Measurements from ENCODE around the gene LLGL2. TPM values are rescaled to one million over a fixed set of nuclear protein-coding genes. Genes with fewer than 3 reads are reported as not detected.

The LLGL2 gene
- total RNA-seq, 1 experiment from 2014 or later: 165 TPM

DNA sequence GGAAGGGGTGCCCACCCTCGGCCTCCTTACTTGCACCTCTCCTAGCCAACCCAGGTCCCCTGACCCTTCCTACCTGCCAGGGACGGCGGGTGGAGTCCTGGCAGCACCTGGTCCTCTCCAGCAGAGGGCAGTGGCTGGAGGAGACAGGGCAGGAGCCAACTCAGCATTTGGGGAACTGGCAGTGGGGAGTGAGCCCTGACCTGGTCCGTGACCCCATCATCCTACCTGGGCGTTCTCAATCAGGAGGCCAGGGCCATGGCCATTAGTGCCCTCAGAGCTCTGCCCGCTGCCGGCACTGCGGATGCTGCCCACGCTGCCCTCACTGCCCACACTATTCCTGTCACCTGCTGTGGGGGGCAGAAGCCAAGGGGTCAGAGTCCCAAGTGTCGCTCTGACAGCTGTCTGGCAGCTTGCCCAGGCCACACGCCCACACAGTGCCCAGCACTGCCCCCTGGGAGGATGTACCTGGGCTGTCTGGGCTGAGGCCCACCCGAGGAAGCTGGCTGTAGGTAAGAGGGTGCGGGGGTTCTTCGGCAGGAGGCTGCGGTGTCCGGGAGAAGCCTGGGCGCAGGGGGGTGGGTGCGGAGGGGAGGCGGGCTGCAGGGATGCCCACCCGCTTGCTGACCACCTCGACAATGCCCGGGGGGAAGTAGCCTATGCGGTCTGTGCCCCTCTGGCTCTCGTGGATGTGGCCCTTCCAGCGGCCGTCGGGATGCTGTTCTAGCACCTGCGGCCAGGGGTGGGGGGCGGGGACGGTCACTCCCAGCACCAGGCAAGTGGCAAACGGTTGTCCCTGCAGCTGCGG is 20.9 kb upstream of the LLGL2 start:
- H3K36me3 Mint-ChIP-seq (ENCODE audit: insufficient read depth, unreplicated experiment): peaks cover 64% of the 10 kb centered on the region
- no peaks in the 10 kb centered on the region for H3K27me3 Mint-ChIP-seq (ENCODE audit: insufficient read depth, unreplicated experiment)
- TF ChIP-seq, protein P1, sequence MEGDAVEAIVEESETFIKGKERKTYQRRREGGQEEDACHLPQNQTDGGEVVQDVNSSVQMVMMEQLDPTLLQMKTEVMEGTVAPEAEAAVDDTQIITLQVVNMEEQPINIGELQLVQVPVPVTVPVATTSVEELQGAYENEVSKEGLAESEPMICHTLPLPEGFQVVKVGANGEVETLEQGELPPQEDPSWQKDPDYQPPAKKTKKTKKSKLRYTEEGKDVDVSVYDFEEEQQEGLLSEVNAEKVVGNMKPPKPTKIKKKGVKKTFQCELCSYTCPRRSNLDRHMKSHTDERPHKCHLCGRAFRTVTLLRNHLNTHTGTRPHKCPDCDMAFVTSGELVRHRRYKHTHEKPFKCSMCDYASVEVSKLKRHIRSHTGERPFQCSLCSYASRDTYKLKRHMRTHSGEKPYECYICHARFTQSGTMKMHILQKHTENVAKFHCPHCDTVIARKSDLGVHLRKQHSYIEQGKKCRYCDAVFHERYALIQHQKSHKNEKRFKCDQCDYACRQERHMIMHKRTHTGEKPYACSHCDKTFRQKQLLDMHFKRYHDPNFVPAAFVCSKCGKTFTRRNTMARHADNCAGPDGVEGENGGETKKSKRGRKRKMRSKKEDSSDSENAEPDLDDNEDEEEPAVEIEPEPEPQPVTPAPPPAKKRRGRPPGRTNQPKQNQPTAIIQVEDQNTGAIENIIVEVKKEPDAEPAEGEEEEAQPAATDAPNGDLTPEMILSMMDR (IDR thresholded peaks at IDR 0.05; ENCODE audit: insufficient read depth in 1 of 2, low read depth in 1 of 2, low read length in 1 of 2, severe bottlenecking in 1 of 2, unreplicated experiment in 1 of 2): peak; percentile 73 to 89
- Histone ChIP-seq H3K27me3 (replicated peaks; ENCODE audit: control insufficient read depth, insufficient read depth, low read length) (no peaks in the 10 kb centered on the region), H3K36me3 (ENCODE audit: control insufficient read depth, insufficient read depth, low read length) (peaks cover 1% of the 10 kb centered on the region; the same call in 1 of the 2 replicates), H3K4me1 (peaks cover 4% of the 10 kb centered on the region; the same call in 1 of the 2 replicates), H3K9me3 (no peaks in the 10 kb centered on the region), H3K4me3 (ENCODE audit: low read depth, low read length) (no peak overlapping the region)
- intact Hi-C loops (cut with micrococcal nuclease; ENCODE audit: unreplicated experiment): loop anchor here (1.0 kb wide), 1 partner anchor 78 kb away; no protein-coding TSS in a partner anchor
- H3K4me3 Mint-ChIP-seq (ENCODE audit: unreplicated experiment): no peak overlapping the region
- H3K27ac Mint-ChIP-seq (ENCODE audit: unreplicated experiment): peak overlapping the region; percentile 15
- no TSS peak for BruUV-seq (replicated peaks)
- CTCF ChIA-PET: interaction anchor here (0.6 to 2.1 kb wide), 5 partner anchors 12 to 141 kb away, joined by 3 to 7 read pairs (median 5); partner anchors contain the start of gene TSEN54
- peaks cover 9% of the 10 kb centered on the region for H3K4me1 Mint-ChIP-seq (ENCODE audit: low read depth, unreplicated experiment)
- DNase-seq: peak; percentile 66 to 70
- POLR2A ChIA-PET: no interaction called here
- H3K9me3 Mint-ChIP-seq (ENCODE audit: unreplicated experiment): no peaks in the 10 kb centered on the region

DNA sequence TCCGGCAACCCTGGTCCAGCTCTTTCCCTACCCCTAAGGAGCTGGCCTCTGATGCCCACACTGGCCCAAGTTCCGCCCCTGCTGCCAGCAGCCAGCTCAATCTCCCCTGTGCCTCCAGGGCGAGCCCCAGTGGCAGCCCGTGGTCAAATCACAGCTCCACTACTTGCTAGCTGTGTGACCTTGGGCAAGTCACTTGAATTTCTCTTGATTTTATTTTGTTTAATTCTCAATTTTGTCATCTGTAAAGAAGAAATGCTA is 20.4 kb upstream of the LLGL2 start:
- Mint-ChIP-seq H3K4me1 (ENCODE audit: low read depth, unreplicated experiment) (peaks cover 9% of the 10 kb centered on the region), H3K27me3 (ENCODE audit: insufficient read depth, unreplicated experiment) (no peaks in the 10 kb centered on the region), H3K27ac (ENCODE audit: unreplicated experiment) (peak overlapping the region; percentile 15), H3K4me3 (ENCODE audit: unreplicated experiment) (no peak overlapping the region), H3K36me3 (ENCODE audit: insufficient read depth, unreplicated experiment) (peaks cover 62% of the 10 kb centered on the region), H3K9me3 (ENCODE audit: unreplicated experiment) (no peaks in the 10 kb centered on the region)
- Histone ChIP-seq H3K27me3 (replicated peaks; ENCODE audit: control insufficient read depth, insufficient read depth, low read length) (no peaks in the 10 kb centered on the region), H3K4me1 (peaks cover 4% of the 10 kb centered on the region; the same call in 1 of the 2 replicates), H3K9me3 (no peaks in the 10 kb centered on the region), H3K36me3 (ENCODE audit: control insufficient read depth, insufficient read depth, low read length) (peaks cover 1% of the 10 kb centered on the region; the same call in 1 of the 2 replicates), H3K4me3 (ENCODE audit: low read depth, low read length) (no peak overlapping the region)
- TF ChIP-seq, protein P1 (IDR thresholded peaks at IDR 0.05; ENCODE audit: insufficient read depth in 1 of 2, low read depth in 1 of 2, low read length in 1 of 2, severe bottlenecking in 1 of 2, unreplicated experiment in 1 of 2): no peak
- intact Hi-C loops (cut with micrococcal nuclease; ENCODE audit: unreplicated experiment): no loop called here
- DNase-seq: no peak
- no TSS peak for BruUV-seq (replicated peaks)
- ChIA-PET CTCF (interaction anchor here (2.1 kb wide), 1 partner anchor 11 kb away, joined by 7 read pairs; the partner anchor contains the start of gene TSEN54), POLR2A (no interaction called here)

DNA sequence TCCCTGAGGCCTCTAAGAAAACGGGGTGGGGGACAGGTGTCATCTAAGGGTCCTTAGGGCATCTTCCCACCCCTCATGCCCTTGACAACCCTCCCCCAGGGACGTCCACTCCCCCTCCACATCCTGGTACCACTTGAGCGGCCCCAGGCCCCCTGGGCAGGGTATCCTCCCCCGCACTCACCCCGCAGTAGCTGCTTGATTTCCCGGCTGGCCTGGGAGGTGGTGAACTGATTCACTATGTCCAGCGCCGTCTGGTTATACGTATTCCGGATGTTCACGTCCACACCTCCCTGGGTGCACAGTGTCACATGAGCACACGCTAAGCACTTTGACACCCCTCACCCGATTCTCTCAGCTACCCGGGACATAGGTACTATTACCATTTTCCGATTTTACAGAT is 19.9 kb upstream of the LLGL2 start:
- Mint-ChIP-seq H3K4me3 (ENCODE audit: unreplicated experiment) (no peak overlapping the region), H3K9me3 (ENCODE audit: unreplicated experiment) (no peaks in the 10 kb centered on the region), H3K27ac (ENCODE audit: unreplicated experiment) (no peak overlapping the region), H3K36me3 (ENCODE audit: insufficient read depth, unreplicated experiment) (peaks cover 58% of the 10 kb centered on the region), H3K27me3 (ENCODE audit: insufficient read depth, unreplicated experiment) (no peaks in the 10 kb centered on the region), H3K4me1 (ENCODE audit: low read depth, unreplicated experiment) (peaks cover 9% of the 10 kb centered on the region)
- H3K27me3 ChIP-seq (replicated peaks; ENCODE audit: control insufficient read depth, insufficient read depth, low read length): no peaks in the 10 kb centered on the region
- ChIA-PET POLR2A (no interaction called here), CTCF (interaction anchor here (2.1 kb wide), 1 partner anchor 11 kb away, joined by 7 read pairs; the partner anchor contains the start of gene TSEN54)
- H3K4me3 ChIP-seq (ENCODE audit: low read depth, low read length): no peak overlapping the region
- intact Hi-C loops (cut with micrococcal nuclease; ENCODE audit: unreplicated experiment): no loop called here
- no peak for DNase-seq
- H3K36me3 ChIP-seq (ENCODE audit: control insufficient read depth, insufficient read depth, low read length): peaks cover 1% of the 10 kb centered on the region; the same call in 1 of the 2 replicates
- H3K9me3 ChIP-seq: no peaks in the 10 kb centered on the region
- peaks cover 4% of the 10 kb centered on the region; the same call in 1 of the 2 replicates for H3K4me1 ChIP-seq
- TF ChIP-seq, protein P1 (IDR thresholded peaks at IDR 0.05; ENCODE audit: insufficient read depth in 1 of 2, low read depth in 1 of 2, low read length in 1 of 2, severe bottlenecking in 1 of 2, unreplicated experiment in 1 of 2): no peak
- no TSS peak for BruUV-seq (replicated peaks)

Data from Caco-2 (cell line).